ENCODE measurements around the gene MAPRE3. TPM values are rescaled to one million over a fixed set of nuclear protein-coding genes. Genes with fewer than 3 reads are reported as not detected.
A peak's percentile ranks its signal among the peaks of the same experiment; 100 is the strongest.

The MAPRE3 gene
- total RNA-seq, 2 experiments from 2014 or later: 3.4 to 4.5 TPM

- Histone ChIP-seq H3K27ac (ENCODE audit: low read depth in 1 of 2, low read length in 2 of 2) (no peak overlapping the region), H3K36me3 (ENCODE audit: insufficient read depth, low read length) (no peaks in the 10 kb centered on the region), H3K4me1 (ENCODE audit: insufficient read depth, low read length) (peaks cover 20% of the 10 kb centered on the region), H3K4me3 (ENCODE audit: low read length) (no peak overlapping the region), H3K9me3 (ENCODE audit: control insufficient read depth in 1 of 2, insufficient read depth in 1 of 2, low read length in 2 of 2) (no peaks in the 10 kb centered on the region), H3K27me3 (ENCODE audit: control insufficient read depth in 1 of 2, insufficient read depth in 2 of 2, low read length in 2 of 2) (peaks cover 3 to 10% of the 10 kb centered on the region in 2 experiments)
- peak overlapping the region; percentile 21 for H3K27ac Mint-ChIP-seq
- no peaks in the 10 kb centered on the region for H3K9me3 Mint-ChIP-seq
- TF ChIP-seq, protein P1, sequence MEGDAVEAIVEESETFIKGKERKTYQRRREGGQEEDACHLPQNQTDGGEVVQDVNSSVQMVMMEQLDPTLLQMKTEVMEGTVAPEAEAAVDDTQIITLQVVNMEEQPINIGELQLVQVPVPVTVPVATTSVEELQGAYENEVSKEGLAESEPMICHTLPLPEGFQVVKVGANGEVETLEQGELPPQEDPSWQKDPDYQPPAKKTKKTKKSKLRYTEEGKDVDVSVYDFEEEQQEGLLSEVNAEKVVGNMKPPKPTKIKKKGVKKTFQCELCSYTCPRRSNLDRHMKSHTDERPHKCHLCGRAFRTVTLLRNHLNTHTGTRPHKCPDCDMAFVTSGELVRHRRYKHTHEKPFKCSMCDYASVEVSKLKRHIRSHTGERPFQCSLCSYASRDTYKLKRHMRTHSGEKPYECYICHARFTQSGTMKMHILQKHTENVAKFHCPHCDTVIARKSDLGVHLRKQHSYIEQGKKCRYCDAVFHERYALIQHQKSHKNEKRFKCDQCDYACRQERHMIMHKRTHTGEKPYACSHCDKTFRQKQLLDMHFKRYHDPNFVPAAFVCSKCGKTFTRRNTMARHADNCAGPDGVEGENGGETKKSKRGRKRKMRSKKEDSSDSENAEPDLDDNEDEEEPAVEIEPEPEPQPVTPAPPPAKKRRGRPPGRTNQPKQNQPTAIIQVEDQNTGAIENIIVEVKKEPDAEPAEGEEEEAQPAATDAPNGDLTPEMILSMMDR (IDR thresholded peaks at IDR 0.05): no peak
- peak overlapping the region; percentile 77 for H3K4me3 Mint-ChIP-seq
- peaks cover 30% of the 10 kb centered on the region for H3K4me1 Mint-ChIP-seq (ENCODE audit: low read depth)
- DNase-seq (no peak), ATAC-seq (ENCODE audit: poor library complexity) (no peak)
- ChIA-PET CTCF (interaction anchor here (2.0 to 2.3 kb wide), 2 partner anchors 47 to 334 kb away, joined by 5 to 7 read pairs; no protein-coding TSS in a partner anchor), POLR2A (no interaction called here)
- intact Hi-C loops (cut with DNase I, micrococcal nuclease): no loop called here
- peaks cover 37% of the 10 kb centered on the region for H3K27me3 Mint-ChIP-seq
- H3K36me3 Mint-ChIP-seq (ENCODE audit: low read depth): no peaks in the 10 kb centered on the region
Measured at GRCh38 chr2:26969077-26969844, 1.2 kb upstream of the MAPRE3 start.

DNA sequence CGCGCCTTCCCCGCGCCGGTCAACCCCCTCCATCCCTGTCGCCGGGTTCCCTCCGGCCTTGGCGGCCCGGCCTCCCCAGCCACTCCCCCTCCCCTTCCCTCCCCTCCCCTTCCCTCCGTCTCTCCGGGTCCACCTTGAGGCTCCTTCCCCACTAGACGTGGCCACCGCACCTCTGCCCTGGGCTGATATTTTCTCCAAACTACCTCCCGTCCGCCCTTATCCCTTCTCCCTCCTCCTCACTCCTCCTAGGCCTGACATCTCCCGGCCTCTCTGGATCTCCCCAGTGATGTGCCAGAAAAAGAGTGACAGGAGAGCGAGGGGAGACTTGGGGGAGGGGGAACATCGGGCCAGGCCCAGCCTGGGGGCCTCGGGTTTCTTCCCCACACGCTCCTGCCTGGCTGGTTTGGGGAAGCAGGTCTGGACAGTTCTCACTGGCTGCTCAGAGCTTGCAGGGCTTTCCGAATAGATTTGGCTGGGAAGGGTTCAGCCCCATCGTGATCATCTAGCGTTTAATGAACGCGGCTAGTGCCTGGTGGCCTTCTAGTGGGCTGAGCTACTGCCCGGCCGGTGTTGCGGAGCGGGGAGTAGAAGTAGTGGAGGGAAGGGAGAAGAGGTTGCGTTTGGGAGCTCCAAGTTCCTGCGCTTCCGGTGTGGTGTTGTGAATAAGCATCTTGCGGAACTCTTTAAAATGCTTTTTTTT, 641 bp downstream of the MAPRE3 start:
- ChIA-PET POLR2A (interaction anchor here (0.6 to 1.2 kb wide), 2 partner anchors 62 to 805 kb away, joined by 3 to 4 read pairs; partner anchors contain the start of gene TMEM214), CTCF (no interaction called here)
- Mint-ChIP-seq H3K36me3 (ENCODE audit: low read depth) (no peaks in the 10 kb centered on the region), H3K4me1 (ENCODE audit: low read depth) (peaks cover 30% of the 10 kb centered on the region), H3K4me3 (peak overlapping the region; percentile 95), H3K27ac (peak overlapping the region; percentile 55), H3K27me3 (peaks cover 23% of the 10 kb centered on the region), H3K9me3 (no peaks in the 10 kb centered on the region)
- Histone ChIP-seq H3K4me1 (ENCODE audit: insufficient read depth, low read length) (peaks cover 20% of the 10 kb centered on the region), H3K27ac (ENCODE audit: low read depth in 1 of 2, low read length in 2 of 2) (no peak overlapping the region), H3K4me3 (ENCODE audit: low read length) (peak overlapping the region; percentile 76), H3K36me3 (ENCODE audit: insufficient read depth, low read length) (no peaks in the 10 kb centered on the region), H3K9me3 (ENCODE audit: control insufficient read depth in 1 of 2, insufficient read depth in 1 of 2, low read length in 2 of 2) (no peaks in the 10 kb centered on the region), H3K27me3 (ENCODE audit: control insufficient read depth in 1 of 2, insufficient read depth in 2 of 2, low read length in 2 of 2) (peaks cover 3 to 10% of the 10 kb centered on the region in 2 experiments)
- intact Hi-C loops (cut with DNase I, micrococcal nuclease): loop anchor here in 1 of 2 experiments (5.0 kb wide), 2 partner anchors 61 to 246 kb away; partner anchors contain the start of genes CAD and TMEM214
- DNase-seq (peak in 4 of 14 experiments; percentile 4 to 38 (median 21)), ATAC-seq (ENCODE audit: poor library complexity) (no peak)
- TF ChIP-seq, protein P1 (IDR thresholded peaks at IDR 0.05): no peak

- H3K27me3 Mint-ChIP-seq: peaks cover 17% of the 10 kb centered on the region
- Histone ChIP-seq H3K36me3 (ENCODE audit: insufficient read depth, low read length) (no peaks in the 10 kb centered on the region), H3K27me3 (ENCODE audit: control insufficient read depth in 1 of 2, insufficient read depth in 2 of 2, low read length in 2 of 2) (peaks cover 3 to 10% of the 10 kb centered on the region in 2 experiments), H3K9me3 (ENCODE audit: control insufficient read depth in 1 of 2, insufficient read depth in 1 of 2, low read length in 2 of 2) (no peaks in the 10 kb centered on the region), H3K4me1 (ENCODE audit: insufficient read depth, low read length) (peaks cover 20% of the 10 kb centered on the region), H3K27ac (ENCODE audit: low read depth in 1 of 2, low read length in 2 of 2) (no peak overlapping the region), H3K4me3 (ENCODE audit: low read length) (no peak overlapping the region)
- no peak for ATAC-seq (ENCODE audit: poor library complexity)
- ChIA-PET POLR2A (interaction anchor here (1.2 kb wide), 1 partner anchor 61 kb away, joined by 4 read pairs; the partner anchor contains the start of gene TMEM214), CTCF (interaction anchor here (1.5 kb wide), 1 partner anchor 11 kb away, joined by 9 read pairs; no protein-coding TSS in a partner anchor)
- peak overlapping the region; percentile 95 for H3K4me3 Mint-ChIP-seq
- H3K9me3 Mint-ChIP-seq: no peaks in the 10 kb centered on the region
- no peaks in the 10 kb centered on the region for H3K36me3 Mint-ChIP-seq (ENCODE audit: low read depth)
- peaks cover 30% of the 10 kb centered on the region for H3K4me1 Mint-ChIP-seq (ENCODE audit: low read depth)
- H3K27ac Mint-ChIP-seq: peak overlapping the region; percentile 55
- TF ChIP-seq, protein P1 (IDR thresholded peaks at IDR 0.05): no peak
- no peak for DNase-seq
- intact Hi-C loops (cut with DNase I, micrococcal nuclease): loop anchor here in 1 of 2 experiments (5.0 kb wide), 2 partner anchors 60 to 245 kb away; partner anchors contain the start of genes CAD and TMEM214
Measured at GRCh38 chr2:26971911-26972786, 1.7 kb downstream of the MAPRE3 start.
